Measurements from ENCODE around the gene DDX42.

The DDX42 gene, protein sequence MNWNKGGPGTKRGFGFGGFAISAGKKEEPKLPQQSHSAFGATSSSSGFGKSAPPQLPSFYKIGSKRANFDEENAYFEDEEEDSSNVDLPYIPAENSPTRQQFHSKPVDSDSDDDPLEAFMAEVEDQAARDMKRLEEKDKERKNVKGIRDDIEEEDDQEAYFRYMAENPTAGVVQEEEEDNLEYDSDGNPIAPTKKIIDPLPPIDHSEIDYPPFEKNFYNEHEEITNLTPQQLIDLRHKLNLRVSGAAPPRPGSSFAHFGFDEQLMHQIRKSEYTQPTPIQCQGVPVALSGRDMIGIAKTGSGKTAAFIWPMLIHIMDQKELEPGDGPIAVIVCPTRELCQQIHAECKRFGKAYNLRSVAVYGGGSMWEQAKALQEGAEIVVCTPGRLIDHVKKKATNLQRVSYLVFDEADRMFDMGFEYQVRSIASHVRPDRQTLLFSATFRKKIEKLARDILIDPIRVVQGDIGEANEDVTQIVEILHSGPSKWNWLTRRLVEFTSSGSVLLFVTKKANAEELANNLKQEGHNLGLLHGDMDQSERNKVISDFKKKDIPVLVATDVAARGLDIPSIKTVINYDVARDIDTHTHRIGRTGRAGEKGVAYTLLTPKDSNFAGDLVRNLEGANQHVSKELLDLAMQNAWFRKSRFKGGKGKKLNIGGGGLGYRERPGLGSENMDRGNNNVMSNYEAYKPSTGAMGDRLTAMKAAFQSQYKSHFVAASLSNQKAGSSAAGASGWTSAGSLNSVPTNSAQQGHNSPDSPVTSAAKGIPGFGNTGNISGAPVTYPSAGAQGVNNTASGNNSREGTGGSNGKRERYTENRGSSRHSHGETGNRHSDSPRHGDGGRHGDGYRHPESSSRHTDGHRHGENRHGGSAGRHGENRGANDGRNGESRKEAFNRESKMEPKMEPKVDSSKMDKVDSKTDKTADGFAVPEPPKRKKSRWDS

DNA sequence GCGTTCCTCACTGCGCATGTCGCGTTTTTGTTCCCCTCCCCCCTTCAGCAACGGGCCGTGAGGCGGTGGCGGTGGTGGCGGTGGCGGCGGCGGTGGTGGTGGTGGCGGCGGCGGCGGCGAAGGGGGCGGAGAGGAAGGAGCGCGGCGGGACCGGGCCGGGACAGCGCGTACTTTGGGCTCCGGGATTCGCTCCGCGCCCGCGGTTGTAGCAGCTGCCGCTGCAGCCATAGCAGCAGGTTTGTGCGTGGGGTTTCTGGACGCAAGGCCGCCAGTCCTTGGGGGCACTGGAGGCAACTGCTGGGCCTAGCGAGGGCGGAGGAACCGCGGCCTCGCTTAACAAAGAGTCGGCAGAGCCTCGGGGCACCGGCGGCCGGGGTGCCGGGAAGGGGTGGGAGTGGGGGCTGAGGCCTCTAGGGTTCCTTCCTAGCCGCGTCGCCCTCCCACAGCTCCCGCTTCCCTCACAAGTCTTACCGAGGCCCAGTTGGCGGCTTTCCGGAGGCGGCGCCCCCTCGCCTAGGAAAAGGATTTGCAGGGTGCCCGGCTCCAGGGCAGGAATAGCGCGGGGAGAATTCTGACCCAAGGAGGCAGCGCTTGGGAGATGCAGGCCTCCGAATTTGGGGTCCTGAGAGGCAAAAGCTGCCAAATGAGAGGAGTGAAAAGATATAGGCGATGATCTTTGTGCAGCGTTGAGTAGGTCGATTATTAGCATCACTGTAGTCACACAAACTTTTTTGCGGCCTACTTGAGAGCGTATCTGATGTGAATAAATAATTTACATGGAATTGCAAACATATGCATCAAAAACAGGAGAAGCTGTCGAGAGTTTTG lies at the start of gene DDX42:
Gene DDX42 (plus strand): TSS at position 30 of the 828 bp plus-strand sequence. CDS start 12,880 bp downstream, outside the sequence.
- H3K27ac Mint-ChIP-seq = peak within 1 kb of the TSS; percentile 100
- H3K4me3 Mint-ChIP-seq = peak within 1 kb of the TSS; percentile 99
- H3K9me3 Mint-ChIP-seq = no peaks in the 10 kb centered on the region
- peaks cover 64% of the 10 kb centered on the region for H3K4me1 Mint-ChIP-seq
- H3K36me3 Mint-ChIP-seq = peaks cover 17% of the 10 kb centered on the region
- H3K27me3 Mint-ChIP-seq = no peaks in the 10 kb centered on the region

DNA sequence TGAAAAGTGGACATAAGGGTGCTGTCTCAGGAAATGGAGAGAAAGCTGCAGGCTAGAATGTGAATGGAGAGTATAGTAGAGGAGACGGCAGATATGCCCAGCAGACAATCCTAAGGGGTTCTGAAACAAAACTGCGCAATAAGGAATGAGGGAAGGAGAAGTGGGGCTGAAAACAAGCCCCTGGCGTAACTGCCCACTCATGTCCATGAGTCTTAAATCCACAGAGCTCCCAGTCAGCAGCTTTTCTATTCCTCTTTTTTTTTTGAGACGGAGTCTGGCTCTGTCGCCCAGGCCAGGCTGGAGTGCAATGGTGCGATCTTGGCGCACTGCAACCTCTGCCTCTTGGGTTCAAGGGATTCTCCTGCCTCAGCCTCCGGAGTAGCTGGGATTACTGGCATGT lies 38.3 kb upstream of the DDX42 start:
- H3K9me3 Mint-ChIP-seq = no peaks in the 10 kb centered on the region
- peaks cover 25% of the 10 kb centered on the region for H3K4me1 Mint-ChIP-seq
- no peaks in the 10 kb centered on the region for H3K27me3 Mint-ChIP-seq
- H3K36me3 Mint-ChIP-seq = peaks cover 1% of the 10 kb centered on the region
- H3K4me3 Mint-ChIP-seq = no peak overlapping the region
- H3K27ac Mint-ChIP-seq = no peak overlapping the region

DNA sequence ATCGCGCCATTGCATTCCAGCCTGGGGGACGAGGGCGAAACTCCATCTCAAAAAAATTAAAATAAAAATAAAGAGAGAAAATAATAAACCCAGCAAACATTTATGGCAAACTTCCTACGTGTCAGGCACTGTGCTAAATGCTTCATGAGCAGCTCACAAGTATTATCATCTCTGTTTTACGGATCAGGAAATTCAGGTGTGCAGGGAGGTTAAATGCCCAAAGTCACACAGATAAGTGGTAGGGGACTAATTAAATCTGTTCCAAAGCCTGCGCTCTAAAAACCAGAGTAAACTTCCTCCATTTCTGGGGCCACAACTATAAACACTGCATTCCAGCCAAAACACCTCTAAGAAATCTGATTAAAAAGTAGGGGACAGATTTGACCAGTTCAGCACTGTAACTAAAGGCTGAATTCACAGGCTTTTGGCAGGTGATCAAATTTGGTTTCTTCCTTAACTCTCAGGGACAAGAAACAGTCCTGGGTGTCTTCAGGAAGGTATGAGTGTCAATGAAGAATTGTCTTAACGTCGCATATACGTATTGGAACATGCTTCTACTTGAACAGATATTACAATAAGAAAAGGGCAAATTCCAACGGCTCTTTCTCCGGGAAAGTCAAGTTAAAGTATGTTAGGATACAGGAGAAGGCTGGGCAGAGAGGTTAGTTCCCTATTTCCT lies 33.4 kb upstream of the DDX42 start:
- no peaks in the 10 kb centered on the region for H3K27me3 Mint-ChIP-seq
- no peaks in the 10 kb centered on the region for H3K36me3 Mint-ChIP-seq
- H3K27ac Mint-ChIP-seq = peak overlapping the region; percentile 99
- peaks cover 22% of the 10 kb centered on the region for H3K4me1 Mint-ChIP-seq
- no peaks in the 10 kb centered on the region for H3K9me3 Mint-ChIP-seq
- peak overlapping the region; percentile 95 for H3K4me3 Mint-ChIP-seq

DNA sequence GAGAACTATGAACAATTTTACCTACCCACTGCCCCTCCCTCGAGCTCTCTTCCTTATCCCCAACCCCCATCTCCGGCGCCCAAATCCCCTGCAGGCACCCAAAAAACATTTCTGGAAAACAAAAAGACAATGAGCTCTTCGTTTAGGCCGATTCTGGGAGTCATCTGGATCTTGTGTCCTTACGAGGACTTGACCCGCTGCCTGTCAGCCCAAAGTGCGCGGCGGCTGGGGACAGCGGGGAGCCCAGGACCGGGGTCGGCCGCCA lies 32.9 kb upstream of the DDX42 start:
- Mint-ChIP-seq H3K27me3 (no peaks in the 10 kb centered on the region), H3K4me1 (peaks cover 22% of the 10 kb centered on the region), H3K4me3 (peak overlapping the region; percentile 95), H3K36me3 (no peaks in the 10 kb centered on the region), H3K9me3 (no peaks in the 10 kb centered on the region), H3K27ac (peak overlapping the region; percentile 99)

- Mint-ChIP-seq H3K9me3 (no peaks in the 10 kb centered on the region), H3K36me3 (no peaks in the 10 kb centered on the region), H3K27me3 (no peaks in the 10 kb centered on the region), H3K27ac (peak within 1 kb of the TSS; percentile 99), H3K4me3 (peak within 1 kb of the TSS; percentile 95), H3K4me1 (peaks cover 19% of the 10 kb centered on the region)
These were observed 32.4 kb upstream of the DDX42 start, which contains the start of gene STRADA for GRCh38 chr17:63741408-63742173. Gene STRADA (minus strand): TSS chr17:63741799. CDS start chr17:63728369, 13,430 bp downstream.

DNA sequence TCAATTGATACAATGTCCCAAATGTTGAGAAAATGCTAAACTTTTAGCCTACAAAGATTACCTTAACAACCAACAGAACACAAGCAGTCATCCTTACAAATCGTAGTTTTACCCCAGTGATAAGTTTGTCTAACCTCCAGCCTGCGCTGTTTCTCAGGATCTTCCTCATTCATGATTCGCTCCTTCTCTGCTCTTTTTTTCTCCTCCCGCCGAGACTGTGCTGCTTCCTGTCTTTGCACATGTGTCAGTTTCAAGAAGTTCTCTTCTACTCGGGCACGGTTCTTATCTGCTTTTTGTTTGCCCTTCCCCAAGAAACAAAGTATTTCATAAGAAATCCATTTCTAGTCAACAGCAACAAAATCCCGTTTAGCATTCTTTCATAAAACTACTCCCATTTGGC lies 22.2 kb upstream of the DDX42 start:
- Mint-ChIP-seq H3K36me3 (peaks cover 14% of the 10 kb centered on the region), H3K4me1 (peaks cover 20% of the 10 kb centered on the region), H3K27me3 (no peaks in the 10 kb centered on the region), H3K4me3 (peak overlapping the region; percentile 81), H3K9me3 (no peaks in the 10 kb centered on the region), H3K27ac (peak overlapping the region; percentile 96)

DNA sequence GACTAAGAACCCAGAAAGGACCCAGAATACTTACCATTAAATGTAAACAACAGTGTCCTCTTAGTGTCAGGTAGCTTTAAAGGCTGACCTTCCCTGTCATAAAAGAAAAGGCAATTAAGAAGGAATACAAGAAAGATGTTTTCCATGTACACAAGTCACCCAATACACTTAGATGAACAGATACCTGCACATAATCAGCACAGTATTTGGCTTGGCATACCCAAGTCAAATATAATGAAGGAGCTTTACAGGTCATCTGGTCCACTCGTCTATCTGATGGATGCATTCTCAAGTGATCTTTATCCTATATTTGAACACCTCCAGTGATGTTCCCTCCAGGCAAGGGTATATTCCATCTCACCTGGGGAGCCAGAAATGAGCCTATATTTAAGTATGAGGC lies 21.3 kb upstream of the DDX42 start:
- Mint-ChIP-seq H3K4me3 (no peak overlapping the region), H3K9me3 (no peaks in the 10 kb centered on the region), H3K4me1 (peaks cover 20% of the 10 kb centered on the region), H3K36me3 (peaks cover 13% of the 10 kb centered on the region), H3K27ac (no peak overlapping the region), H3K27me3 (no peaks in the 10 kb centered on the region)

GRCh38 chr17:63753215-63753614 lies 20.8 kb upstream of the DDX42 start:
- H3K9me3 Mint-ChIP-seq = no peaks in the 10 kb centered on the region
- no peak overlapping the region for H3K4me3 Mint-ChIP-seq
- H3K27me3 Mint-ChIP-seq = no peaks in the 10 kb centered on the region
- H3K36me3 Mint-ChIP-seq = peaks cover 15% of the 10 kb centered on the region
- peaks cover 20% of the 10 kb centered on the region for H3K4me1 Mint-ChIP-seq
- H3K27ac Mint-ChIP-seq = no peak overlapping the region

DNA sequence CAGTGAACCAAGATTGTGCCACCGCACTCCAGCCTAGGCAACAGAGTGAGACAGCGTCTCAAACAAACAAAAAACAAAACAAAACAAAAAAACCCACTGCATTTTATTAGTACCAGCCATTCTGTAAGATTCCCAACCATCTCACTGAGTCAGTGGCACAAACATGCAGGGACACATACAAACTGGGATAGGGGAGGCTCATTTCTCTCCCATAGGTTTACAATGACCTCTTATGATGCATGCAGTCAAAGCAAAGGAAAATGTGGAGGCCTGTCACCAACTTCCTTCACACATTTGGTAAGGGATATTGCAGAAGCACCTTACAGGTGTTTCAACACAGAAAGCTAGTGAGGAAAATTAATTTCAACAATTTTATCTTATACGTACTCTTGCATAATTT lies 19.9 kb upstream of the DDX42 start:
- H3K4me3 Mint-ChIP-seq = no peak overlapping the region
- H3K9me3 Mint-ChIP-seq = no peaks in the 10 kb centered on the region
- H3K4me1 Mint-ChIP-seq = peaks cover 20% of the 10 kb centered on the region
- H3K27me3 Mint-ChIP-seq = no peaks in the 10 kb centered on the region
- H3K27ac Mint-ChIP-seq = no peak overlapping the region
- peaks cover 15% of the 10 kb centered on the region for H3K36me3 Mint-ChIP-seq

- Mint-ChIP-seq H3K4me3 (no peak overlapping the region), H3K36me3 (peaks cover 19% of the 10 kb centered on the region), H3K9me3 (no peaks in the 10 kb centered on the region), H3K27me3 (no peaks in the 10 kb centered on the region), H3K4me1 (no peaks in the 10 kb centered on the region), H3K27ac (no peak overlapping the region)
These were observed 15.5 kb upstream of the DDX42 start for GRCh38 chr17:63758428-63758827.

DNA sequence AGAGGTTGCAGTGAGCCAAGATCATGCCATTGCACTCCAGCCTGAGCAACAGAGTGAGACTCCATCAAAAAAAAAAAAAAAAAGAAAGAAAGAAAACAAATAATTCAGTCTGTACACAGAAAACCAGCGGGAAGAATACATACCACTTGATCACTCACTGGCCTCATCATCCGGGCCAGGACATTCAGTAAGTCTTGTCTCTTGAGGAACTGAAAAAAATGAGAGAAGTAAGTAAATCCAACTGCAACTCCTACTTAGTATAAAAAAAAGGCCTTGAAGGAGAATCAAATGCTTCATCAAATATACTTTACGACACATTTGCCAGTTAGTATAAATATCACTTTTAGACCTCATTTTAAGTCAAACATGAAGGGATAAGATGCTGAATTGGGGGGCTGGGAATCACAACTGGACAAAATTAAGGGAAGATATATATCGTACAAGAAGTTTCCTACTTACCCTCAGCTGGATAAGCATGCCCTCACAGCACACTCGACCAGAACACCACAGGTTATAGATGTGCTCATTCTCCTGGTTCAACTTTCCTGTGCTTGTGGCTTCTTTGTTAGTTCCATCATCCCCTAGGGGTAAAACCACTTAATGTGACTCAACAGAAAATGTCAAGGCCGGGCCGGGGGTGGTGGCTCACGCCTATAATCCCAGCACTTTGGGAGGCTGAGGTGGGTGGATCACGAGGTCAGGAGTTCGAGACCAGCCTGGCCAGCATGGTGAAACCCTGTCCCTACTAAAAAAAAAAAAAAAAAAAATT lies 13.0 kb upstream of the DDX42 start:
- Mint-ChIP-seq H3K36me3 (peaks cover 23% of the 10 kb centered on the region), H3K4me3 (no peak overlapping the region), H3K27me3 (no peaks in the 10 kb centered on the region), H3K4me1 (peaks cover 8% of the 10 kb centered on the region), H3K27ac (no peak overlapping the region), H3K9me3 (no peaks in the 10 kb centered on the region)

GRCh38 chr17:63762161-63763078 lies 11.6 kb upstream of the DDX42 start:
- H3K27me3 Mint-ChIP-seq = no peaks in the 10 kb centered on the region
- peaks cover 19% of the 10 kb centered on the region for H3K36me3 Mint-ChIP-seq
- H3K4me1 Mint-ChIP-seq = peaks cover 22% of the 10 kb centered on the region
- H3K4me3 Mint-ChIP-seq = no peak overlapping the region
- H3K27ac Mint-ChIP-seq = no peak overlapping the region
- H3K9me3 Mint-ChIP-seq = no peaks in the 10 kb centered on the region

DNA sequence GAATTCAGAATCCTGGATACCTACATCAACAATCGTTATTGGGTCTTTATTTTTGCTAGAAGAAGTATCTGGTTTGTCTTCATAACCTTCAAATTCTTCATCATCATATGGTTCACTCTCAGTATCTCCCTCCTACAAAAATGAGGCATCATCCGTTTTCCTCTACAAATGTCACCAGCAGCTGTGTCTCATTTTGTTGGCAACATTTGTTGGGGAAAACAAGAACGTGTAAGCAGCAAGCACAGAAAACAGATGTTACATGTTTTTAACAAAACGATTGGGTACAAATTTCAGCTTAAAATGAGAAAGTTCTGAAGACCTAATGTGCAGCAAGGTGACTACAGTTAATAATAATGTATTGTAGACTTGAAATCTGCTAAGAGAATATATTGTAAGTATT lies 9.3 kb upstream of the DDX42 start:
- Mint-ChIP-seq H3K4me1 (peaks cover 43% of the 10 kb centered on the region), H3K36me3 (peaks cover 14% of the 10 kb centered on the region), H3K9me3 (no peaks in the 10 kb centered on the region), H3K27me3 (no peaks in the 10 kb centered on the region), H3K4me3 (no peak overlapping the region), H3K27ac (no peak overlapping the region)

Data from activated naive CD4-positive, alpha-beta T cell treated with anti-CD3 and anti-CD28 coated beads, Interleukin-2, amount 50 U/mL, for 24 hours (primary cell).